Amniotic epithelial cell (primary cell): ENCODE measurements around the gene FAM83E.
A peak's percentile ranks its signal among the peaks of the same experiment; 100 is the strongest.

Experiments used
- DNase-seq: peaks from one replicate; pipeline ENCODE4 v3.0.0-alpha.2; 2010; ENCODE audit warnings: low read depth

FAM83E gene

GRCh38 chr19:48628486-48629296 is 13.8 kb upstream of the FAM83E start:
- no peak for DNase-seq

GRCh38 chr19:48627865-48628314 is 13.0 kb upstream of the FAM83E start:
- no peak for DNase-seq

GRCh38 chr19:48627201-48627864 is 12.5 kb upstream of the FAM83E start:
- DNase-seq: peak; percentile 48

- DNase-seq: no peak
These were observed 11.0 kb upstream of the FAM83E start for GRCh38 chr19:48625891-48626327.

GRCh38 chr19:48624791-48625723 is 10.2 kb upstream of the FAM83E start:
- DNase-seq: no peak

- DNase-seq: peak; percentile 96
These were observed 9.3 kb upstream of the FAM83E start for GRCh38 chr19:48624067-48624594.

GRCh38 chr19:48623556-48624066 is 8.7 kb upstream of the FAM83E start:
- DNase-seq: no peak

- peak; percentile 46 for DNase-seq
These were observed 5.1 kb upstream of the FAM83E start for GRCh38 chr19:48619692-48620585.

- DNase-seq: peak; percentile 100
These were observed 4.2 kb upstream of the FAM83E start, which contains the start of the genes RPL18 and SPHK2 for GRCh38 chr19:48618916-48619691. RPL18 (minus strand) TSS chr19:48619178; CDS start chr19:48619143, 35 bp downstream. SPHK2 (plus strand) TSS chr19:48619506; CDS start chr19:48620515, 1,009 bp downstream.

GRCh38 chr19:48618278-48618915 is 3.5 kb upstream of the FAM83E start:
- no peak for DNase-seq

GRCh38 chr19:48617146-48617937 is 2.5 kb upstream of the FAM83E start:
- DNase-seq: no peak

GRCh38 chr19:48616491-48617056 is 1.7 kb upstream of the FAM83E start:
- DNase-seq: no peak

GRCh38 chr19:48616041-48616436 is 1.2 kb upstream of the FAM83E start:
- no peak for DNase-seq

GRCh38 chr19:48615231-48616040 is 560 bp upstream of the FAM83E start:
- DNase-seq: no peak

- DNase-seq: no peak
These were observed 932 bp downstream of the FAM83E start for GRCh38 chr19:48613852-48614435.

- DNase-seq: no peak
These were observed 1.6 kb downstream of the FAM83E start for GRCh38 chr19:48613024-48613851.
